Endothelial cell (in vitro differentiated cells): ENCODE measurements around the gene PYDC1. TPM values are rescaled to one million over a fixed set of nuclear protein-coding genes. Genes with fewer than 3 reads are reported as not detected.
A peak's percentile ranks its signal among the peaks of the same experiment; 100 is the strongest.

Source experiments
- DNase-seq: peaks from one replicate; pipeline ENCODE4 v3.0.0; 2021; ENCODE audit warnings: low spot score
- H3K27ac Mint-ChIP-seq: one replicate; pipeline ENCODE4 v1.8.0; 2021; ENCODE audit warnings: mixed read lengths, inconsistent platforms; ENCODE audit not compliant: unreplicated experiment
- H3K27me3 Mint-ChIP-seq: one replicate; pipeline ENCODE4 v1.8.0; 2021; ENCODE audit warnings: mild to moderate bottlenecking, moderate library complexity, mixed read lengths, inconsistent platforms; ENCODE audit not compliant: unreplicated experiment
- H3K36me3 Mint-ChIP-seq: one replicate; pipeline ENCODE4 v1.8.0; 2021; ENCODE audit warnings: mild to moderate bottlenecking, low read depth, mixed read lengths, inconsistent platforms; ENCODE audit not compliant: unreplicated experiment
- H3K4me1 Mint-ChIP-seq: one replicate; pipeline ENCODE4 v1.8.0; 2021; ENCODE audit warnings: mild to moderate bottlenecking, mixed read lengths, inconsistent platforms; ENCODE audit not compliant: unreplicated experiment
- H3K4me3 Mint-ChIP-seq: one replicate; pipeline ENCODE4 v1.8.0; 2021; ENCODE audit warnings: mild to moderate bottlenecking, mixed read lengths, inconsistent platforms; ENCODE audit not compliant: unreplicated experiment
- H3K9me3 Mint-ChIP-seq: one replicate; pipeline ENCODE4 v1.8.0; 2021; ENCODE audit warnings: mixed read lengths, inconsistent platforms; ENCODE audit not compliant: unreplicated experiment
- total RNA-seq: library from RNA; stranded (reverse); fragmentation: NEBNext Ultra II Directional; extraction: Animal tissue kit (Norgen Biotek cat#: 25700); gene quantifications from one replicate; pipeline ENCODE4 v1.2.1, GENCODE V29; 2021; ENCODE audit not compliant: unreplicated experiment
- TF ChIP-seq, protein P1 (sequence below): fragments of 200-600 bp; sonication (generic); IDR thresholded peaks from one replicate; pipeline ENCODE4 v1.5.0; 2021; ENCODE audit warnings: antibody characterized with exemption; ENCODE audit not compliant: unreplicated experiment

PYDC1 gene
- total RNA-seq, 1 donor from 2014 or later = not detected

DNA sequence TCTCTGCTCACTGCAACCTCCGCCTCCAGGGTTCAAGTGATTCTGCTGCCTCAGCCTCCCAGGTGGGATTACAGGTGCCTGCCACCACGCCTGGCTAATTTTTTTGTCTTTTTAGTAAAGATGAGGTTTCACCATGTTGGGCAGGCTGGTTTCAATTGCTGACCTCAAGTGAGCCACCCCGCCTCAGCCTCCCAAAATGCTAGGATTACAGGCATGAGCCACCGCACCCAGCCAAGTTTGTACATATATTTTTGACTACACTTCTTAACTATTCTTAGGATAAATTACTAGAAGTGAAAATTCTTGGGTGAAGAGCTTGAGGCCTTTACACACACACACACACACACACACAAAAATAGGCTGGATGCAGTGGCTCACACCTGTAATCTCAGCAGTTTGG is 41.4 kb upstream of the PYDC1 start:
- H3K36me3 Mint-ChIP-seq = no peaks in the 10 kb centered on the region
- H3K4me3 Mint-ChIP-seq = no peak overlapping the region
- H3K9me3 Mint-ChIP-seq = no peaks in the 10 kb centered on the region
- TF ChIP-seq, protein P1, sequence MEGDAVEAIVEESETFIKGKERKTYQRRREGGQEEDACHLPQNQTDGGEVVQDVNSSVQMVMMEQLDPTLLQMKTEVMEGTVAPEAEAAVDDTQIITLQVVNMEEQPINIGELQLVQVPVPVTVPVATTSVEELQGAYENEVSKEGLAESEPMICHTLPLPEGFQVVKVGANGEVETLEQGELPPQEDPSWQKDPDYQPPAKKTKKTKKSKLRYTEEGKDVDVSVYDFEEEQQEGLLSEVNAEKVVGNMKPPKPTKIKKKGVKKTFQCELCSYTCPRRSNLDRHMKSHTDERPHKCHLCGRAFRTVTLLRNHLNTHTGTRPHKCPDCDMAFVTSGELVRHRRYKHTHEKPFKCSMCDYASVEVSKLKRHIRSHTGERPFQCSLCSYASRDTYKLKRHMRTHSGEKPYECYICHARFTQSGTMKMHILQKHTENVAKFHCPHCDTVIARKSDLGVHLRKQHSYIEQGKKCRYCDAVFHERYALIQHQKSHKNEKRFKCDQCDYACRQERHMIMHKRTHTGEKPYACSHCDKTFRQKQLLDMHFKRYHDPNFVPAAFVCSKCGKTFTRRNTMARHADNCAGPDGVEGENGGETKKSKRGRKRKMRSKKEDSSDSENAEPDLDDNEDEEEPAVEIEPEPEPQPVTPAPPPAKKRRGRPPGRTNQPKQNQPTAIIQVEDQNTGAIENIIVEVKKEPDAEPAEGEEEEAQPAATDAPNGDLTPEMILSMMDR = no peak
- peaks cover 4% of the 10 kb centered on the region for H3K27me3 Mint-ChIP-seq
- H3K4me1 Mint-ChIP-seq = peaks cover 5% of the 10 kb centered on the region
- no peak overlapping the region for H3K27ac Mint-ChIP-seq
- DNase-seq = no peak

DNA sequence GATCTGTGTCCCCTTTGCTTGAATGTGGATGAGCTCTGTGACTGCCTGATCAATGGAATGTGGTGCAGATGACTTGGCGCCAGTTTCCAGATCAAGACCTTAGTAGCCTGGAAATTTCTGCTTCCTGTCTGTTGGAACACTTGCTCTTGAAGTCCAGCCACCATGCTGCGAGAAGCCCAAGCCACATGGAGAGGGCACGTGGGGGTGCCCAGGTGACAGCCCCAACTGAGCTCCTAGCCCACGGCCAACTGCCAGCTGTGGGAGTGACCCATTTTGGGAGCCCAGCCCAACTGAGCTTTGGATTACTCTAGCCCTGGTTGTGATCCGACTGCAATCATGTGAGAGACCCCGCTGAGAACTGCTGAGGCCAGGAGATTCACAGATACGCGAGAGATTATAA is 39.5 kb upstream of the PYDC1 start:
- Mint-ChIP-seq H3K36me3 (no peaks in the 10 kb centered on the region), H3K4me1 (peaks cover 5% of the 10 kb centered on the region), H3K4me3 (no peak overlapping the region), H3K9me3 (no peaks in the 10 kb centered on the region), H3K27ac (no peak overlapping the region), H3K27me3 (peaks cover 7% of the 10 kb centered on the region)
- DNase-seq = no peak
- TF ChIP-seq, protein P1 = no peak

DNA sequence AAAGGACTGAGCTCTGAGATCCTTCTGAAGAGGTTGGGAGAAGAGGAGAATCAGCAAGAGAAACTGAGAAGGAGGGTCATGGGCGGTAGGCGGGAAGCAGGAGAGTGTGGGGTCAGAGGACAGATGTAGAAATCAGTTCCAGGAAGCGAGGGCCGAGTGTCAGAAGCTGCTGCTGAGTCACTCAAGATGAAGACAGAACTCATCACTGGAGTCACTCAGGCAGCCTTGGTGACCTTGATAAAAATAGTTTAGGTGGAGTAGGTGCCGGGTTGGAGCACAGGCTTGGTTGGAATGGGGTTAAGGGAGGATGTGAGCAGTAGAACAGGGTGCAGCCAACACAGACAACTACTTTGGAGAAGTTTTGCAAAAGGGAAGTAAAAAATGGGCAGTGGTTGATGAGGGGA is 36.7 kb upstream of the PYDC1 start:
- no peak for DNase-seq
- H3K9me3 Mint-ChIP-seq = no peaks in the 10 kb centered on the region
- H3K36me3 Mint-ChIP-seq = no peaks in the 10 kb centered on the region
- peaks cover 7% of the 10 kb centered on the region for H3K27me3 Mint-ChIP-seq
- H3K27ac Mint-ChIP-seq = no peak overlapping the region
- H3K4me1 Mint-ChIP-seq = peaks cover 5% of the 10 kb centered on the region
- H3K4me3 Mint-ChIP-seq = peak overlapping the region; percentile 43
- TF ChIP-seq, protein P1 = no peak

DNA sequence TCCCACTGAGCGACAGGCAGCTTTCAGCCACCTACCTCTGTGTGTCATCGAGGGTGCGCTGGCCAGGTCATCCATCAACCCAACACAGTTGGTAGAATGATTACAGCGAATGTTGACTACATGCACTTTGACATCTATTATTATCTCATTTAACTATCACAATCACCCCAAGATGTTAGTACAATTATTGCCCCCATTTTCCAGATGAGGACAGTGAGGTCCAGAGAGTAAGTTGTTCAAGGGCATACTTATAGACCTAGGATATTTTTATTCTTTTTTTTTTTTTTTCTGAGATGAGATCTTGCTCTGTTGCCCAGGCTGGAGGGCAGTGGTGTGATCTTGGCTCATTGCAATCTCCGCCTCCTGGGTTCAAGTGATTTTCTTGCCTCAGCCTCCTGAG is 34.5 kb upstream of the PYDC1 start:
- H3K4me3 Mint-ChIP-seq = no peak overlapping the region
- no peaks in the 10 kb centered on the region for H3K36me3 Mint-ChIP-seq
- H3K27ac Mint-ChIP-seq = no peak overlapping the region
- H3K4me1 Mint-ChIP-seq = peaks cover 5% of the 10 kb centered on the region
- H3K9me3 Mint-ChIP-seq = no peaks in the 10 kb centered on the region
- TF ChIP-seq, protein P1 = no peak
- no peak for DNase-seq
- peaks cover 3% of the 10 kb centered on the region for H3K27me3 Mint-ChIP-seq

DNA sequence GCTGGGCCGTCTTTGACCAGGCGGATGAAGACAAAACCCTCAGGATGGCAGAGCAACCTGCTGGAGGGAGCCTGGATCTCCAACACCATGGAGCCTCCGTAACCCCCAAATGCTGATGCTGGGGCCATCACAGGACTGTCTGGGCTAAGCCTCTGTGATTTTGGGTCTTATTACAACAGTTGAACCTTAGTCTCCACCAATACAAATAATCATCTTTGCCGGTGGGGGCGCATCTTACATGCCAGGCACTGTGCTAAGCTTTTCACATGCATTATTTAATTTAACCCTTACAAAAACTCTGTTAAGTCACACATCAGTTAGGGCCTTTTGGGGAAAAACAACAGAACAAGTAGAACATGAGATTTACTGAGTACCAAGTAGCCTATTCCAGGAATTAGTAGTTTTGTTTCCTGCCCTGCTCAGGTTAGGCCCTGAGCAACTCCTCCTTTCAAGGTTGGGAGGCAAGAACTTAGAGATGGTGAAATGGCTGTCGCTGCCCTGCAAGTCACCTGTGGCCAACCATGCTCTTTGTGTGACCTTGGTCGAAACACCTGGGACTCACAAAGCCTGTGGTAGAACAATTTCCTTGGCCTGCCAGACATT is 33.9 kb upstream of the PYDC1 start:
- H3K36me3 Mint-ChIP-seq = no peaks in the 10 kb centered on the region
- peaks cover 5% of the 10 kb centered on the region for H3K4me1 Mint-ChIP-seq
- H3K27me3 Mint-ChIP-seq = peaks cover 3% of the 10 kb centered on the region
- no peak for DNase-seq
- no peaks in the 10 kb centered on the region for H3K9me3 Mint-ChIP-seq
- TF ChIP-seq, protein P1 = no peak
- H3K27ac Mint-ChIP-seq = no peak overlapping the region
- H3K4me3 Mint-ChIP-seq = no peak overlapping the region
